HG03175 (cell line): ENCODE measurements around the gene RNF13.
"Not testable (repeated sequence)": the region's sequence is repeated elsewhere in the genome, so short reads cannot be mapped to it uniquely, and the experiment has no call there.

ENCODE experiments used
- ATAC-seq: cut with Tn5 transposase; IDR thresholded peaks from one replicate; pipeline ENCODE4 v1.9.1; 2021; ENCODE audit warnings: mild to moderate bottlenecking, moderate library complexity; ENCODE audit not compliant: unreplicated experiment

The RNF13 gene

DNA sequence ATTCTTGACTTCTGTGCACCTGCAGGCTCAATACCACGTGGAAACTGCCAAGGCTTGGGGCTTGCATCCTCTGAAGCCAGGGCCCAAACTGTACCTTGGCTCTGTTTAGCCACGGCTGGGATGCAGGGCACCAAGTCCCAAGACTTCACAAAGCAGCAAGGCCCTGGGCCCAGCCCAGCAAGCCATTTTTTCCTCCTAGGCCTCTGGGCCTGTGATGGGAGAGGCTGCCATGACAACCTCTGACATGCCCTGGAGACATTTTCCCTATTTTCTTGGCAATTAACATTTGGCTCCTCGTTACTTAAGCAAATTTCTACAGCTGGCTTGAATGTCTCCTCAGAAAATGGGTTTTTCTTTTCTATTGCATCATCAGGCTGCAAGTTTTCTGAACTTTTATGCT is 25.5 kb downstream of the RNF13 start:
- not testable (repeated sequence) for ATAC-seq

DNA sequence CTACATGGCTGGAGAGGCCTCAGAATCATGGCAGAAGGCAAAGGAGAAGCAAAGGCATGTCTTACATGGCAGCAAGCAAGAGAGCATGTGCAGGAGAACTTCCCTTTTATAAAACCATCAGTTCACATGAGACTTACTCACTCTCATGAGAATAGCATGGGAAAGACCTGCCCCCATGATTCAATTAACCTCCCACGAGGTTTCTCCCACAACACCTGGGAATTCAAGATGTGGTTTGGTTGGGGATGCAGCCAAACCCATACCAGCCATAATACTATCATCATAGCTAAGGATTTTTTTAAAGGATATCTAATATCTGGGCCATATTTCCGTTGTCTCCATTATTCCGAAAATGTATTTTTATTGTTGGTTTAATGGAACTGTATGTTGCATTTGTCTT is 26.5 kb downstream of the RNF13 start:
- not testable (repeated sequence) for ATAC-seq

DNA sequence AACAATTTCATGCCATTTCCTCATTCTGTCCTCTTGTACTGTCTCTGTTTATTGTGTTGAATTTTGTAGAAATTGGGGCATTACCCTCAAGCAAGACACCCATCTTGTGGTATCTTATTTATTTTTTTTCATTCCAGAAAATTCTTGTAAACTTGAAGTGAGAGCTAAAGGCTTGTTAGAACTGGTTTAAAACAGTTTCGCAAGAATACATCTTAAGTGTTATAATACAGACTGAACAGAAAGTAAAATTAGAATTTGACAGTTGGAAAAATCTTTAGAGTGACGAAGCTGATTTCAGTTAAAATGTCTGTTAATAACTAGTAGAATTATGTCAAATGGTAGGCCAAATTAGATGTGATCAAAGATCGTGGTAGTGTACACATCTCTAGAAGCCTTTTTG is 26.9 kb downstream of the RNF13 start:
- ATAC-seq, result no peak

DNA sequence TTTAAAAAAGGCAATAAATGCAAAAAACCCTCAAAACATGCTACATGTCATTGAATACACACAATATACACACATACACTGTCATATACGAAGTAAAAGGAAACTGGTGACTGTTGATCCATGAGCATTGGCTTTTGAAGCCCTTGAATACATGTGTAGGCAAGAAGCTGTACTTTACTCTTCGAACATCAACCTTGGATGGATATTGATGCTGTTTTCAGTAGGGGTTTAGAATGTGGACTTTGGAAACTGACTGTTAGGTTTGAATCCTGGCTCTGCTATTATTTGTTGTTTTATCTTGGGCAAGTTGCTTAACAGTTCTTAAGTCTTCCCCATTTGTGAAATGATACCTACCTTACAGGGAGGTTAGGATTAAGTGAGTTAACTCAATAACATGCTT is 30.5 kb downstream of the RNF13 start:
- no peak for ATAC-seq

DNA sequence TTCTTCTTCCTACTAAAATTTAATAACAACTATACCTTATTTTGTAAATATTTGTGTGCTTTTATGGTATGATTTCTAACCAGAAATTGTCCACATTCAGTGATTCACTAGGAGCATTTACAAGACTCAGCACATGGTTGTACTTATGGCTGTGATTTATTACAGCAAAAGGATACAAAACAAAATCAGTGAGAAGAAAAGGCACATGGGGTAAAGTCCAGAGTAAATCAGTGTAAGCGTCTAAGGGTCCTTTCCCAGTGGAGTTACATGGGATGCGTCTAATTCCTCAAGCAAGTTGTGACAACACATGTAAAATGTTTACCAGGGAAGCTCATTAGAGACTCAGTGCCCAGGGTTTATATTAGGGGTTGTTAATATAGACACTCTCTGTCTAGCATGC is 31.1 kb downstream of the RNF13 start:
- ATAC-seq, result no peak

DNA sequence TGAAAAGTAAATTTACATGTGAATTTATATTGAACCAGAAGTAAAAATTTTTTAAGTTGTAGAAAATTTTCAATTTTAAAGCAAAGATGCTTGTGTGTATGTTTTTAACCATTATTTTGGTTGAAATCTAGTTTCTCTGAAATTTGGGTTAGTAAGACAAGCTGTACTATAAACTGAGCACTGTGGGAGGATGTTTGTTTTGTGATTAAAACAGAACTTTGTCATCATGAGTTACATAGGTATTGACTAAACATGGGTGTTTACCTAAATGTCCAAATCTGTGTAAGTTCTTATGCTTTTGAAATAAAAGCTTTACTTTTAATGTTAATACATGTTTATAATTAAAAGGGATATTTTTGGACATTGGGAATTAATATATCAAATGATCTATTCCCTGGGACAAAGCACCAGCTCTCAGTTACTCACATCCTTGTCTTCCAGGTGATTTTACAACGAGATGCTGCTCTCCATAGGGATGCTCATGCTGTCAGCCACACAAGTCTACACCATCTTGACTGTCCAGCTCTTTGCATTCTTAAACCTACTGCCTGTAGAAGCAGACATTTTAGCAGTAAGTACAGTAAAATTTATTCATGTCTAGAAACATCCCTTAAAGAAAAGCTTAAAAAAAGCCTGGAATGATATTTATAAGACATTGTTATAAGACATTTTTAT is 32.7 kb downstream of the RNF13 start:
- no peak for ATAC-seq

DNA sequence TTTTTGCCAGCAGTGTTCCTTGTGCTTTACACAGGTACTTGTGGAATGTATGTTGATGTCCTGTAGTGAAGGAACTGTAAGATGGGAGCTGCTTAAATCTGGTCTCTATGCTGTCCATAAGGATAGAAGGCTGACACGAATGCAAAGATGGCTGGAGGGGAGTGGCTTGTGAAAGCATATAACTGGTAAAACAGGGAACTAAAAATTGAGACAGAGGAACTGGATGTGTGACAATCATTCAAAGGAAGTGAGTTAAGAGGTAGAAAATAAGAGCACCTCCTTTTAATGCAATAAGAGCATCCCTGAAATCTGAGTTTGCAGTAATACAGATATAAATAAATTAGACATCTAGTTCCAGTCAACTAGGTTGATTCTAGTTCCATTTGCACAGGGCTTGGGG is 35.2 kb downstream of the RNF13 start:
- ATAC-seq, result no peak

DNA sequence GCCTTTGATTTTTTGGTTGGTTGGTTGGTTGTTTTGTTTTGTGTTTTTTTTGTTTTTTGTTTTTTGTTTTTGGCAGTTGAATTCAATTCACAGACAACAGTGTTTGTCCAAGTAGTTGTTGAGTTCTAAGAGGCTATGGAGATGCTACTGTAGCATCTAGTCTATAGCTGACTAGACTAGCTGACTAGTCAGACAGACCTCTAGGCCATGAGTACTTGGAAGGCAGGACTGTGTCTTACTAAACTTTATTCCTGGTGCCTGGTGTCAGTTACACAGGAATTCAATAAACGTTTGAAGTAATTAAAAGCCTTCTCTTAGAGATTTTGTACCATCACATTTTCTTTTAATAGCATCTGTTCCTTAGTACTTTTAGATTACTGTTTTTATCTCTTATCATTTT is 35.7 kb downstream of the RNF13 start:
- ATAC-seq, result no peak

DNA sequence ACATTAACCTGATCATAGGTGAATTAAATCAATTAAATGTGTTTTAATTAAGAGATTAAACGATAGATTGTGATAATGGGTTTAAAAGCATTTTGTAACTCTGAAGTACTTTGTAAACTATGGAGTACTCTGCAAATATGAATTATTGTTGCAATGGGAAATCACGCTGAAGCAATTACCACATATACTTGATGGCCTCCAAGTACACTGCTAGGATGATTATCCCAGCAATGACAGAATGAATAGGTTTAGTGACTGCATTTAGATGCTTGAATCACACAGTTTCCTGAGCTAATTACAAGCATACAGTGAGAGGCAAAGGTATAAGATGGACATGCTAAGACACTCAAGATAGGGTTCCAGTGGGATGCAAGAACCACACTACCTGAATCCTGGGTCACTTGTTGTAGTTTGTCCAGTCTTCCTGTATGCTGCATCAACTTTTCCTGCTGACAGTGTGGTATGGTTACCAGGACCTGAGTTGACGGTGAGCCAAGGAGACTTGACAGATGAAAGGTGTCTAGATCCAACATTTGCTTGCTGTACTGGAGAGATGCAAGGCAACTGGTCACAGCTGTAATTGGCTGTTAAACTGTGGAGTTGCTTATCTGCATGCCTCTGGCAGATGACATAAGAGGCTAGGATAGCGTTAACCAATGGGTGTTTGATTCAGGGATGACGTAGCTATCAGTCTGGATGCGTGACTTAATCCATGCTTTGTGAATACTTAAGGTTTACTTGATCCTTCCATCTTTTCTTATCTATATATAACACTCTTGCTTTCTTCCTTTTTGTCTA is 38.0 kb downstream of the RNF13 start:
- no peak for ATAC-seq

DNA sequence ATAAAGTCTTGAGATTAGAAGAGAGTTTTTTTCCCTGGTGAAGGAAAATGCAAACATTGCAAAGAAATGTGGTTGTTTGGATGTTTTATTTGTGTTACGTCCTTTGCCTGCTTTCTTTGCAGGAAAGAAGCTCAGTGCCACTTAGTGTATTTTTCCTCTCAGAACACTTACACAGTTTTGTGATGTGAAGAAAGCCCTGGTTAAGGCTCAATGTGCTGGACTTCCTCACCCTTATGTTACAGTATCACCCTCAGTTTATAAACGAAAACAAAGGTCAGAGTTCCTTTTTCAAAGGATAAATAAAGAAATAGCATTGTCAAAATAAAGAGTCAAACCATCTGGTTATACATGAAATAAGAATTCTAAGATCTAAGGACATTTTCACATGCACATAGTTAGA is 45.9 kb downstream of the RNF13 start:
- no peak for ATAC-seq

DNA sequence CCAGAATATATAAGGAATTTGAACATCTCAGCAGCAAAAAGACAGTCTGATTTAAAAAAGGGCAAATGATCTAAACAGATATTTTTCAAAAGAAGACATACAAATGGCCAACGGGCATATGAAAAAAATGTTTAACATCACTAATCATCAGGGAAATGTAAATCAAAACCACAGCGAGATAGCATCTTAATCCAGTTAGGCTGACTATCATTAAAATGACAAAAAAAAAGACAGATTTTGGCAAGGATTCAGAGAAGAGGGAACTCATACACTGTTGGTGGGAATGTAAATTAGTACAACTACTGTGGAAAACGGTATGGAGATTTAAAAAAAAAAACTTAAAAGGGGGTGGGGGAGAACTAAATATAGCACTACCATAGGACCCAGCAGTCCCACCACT is 47.9 kb downstream of the RNF13 start:
- no peak for ATAC-seq

DNA sequence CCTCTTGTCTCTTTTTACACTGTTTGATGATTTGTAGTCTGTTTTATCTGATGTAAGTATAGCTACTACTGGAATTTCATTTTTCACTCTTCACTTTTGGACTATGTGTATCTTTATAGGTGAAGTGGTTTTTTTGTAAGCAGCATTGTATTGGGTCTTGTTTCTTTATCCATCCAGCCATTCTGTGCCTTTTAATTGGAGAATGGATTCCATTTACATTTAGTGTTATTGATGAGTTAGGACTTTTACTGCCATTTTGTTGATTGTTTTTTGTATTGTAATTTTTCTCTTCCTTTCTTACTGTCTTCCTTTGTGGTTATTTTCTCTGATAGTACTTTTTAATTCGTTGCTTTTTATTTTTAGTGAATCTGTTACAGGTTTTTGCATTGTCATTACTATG is 54.5 kb downstream of the RNF13 start:
- no peak for ATAC-seq

DNA sequence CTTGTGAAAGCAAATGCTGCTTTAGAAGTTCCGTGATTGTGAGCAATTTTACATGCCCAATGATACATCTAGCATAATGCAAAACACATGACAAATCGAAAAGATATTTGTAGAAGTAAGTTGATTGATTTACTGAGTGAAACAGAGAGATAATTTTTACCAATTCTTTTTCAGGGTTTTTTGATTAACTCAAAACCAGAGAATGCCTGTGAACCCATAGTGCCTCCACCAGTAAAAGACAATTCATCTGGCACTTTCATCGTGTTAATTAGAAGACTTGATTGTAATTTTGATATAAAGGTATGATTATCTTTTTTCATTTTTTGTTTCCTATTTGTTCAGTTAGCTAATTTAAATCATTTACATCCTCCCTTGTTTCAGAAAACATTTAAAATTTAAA is 58.8 kb downstream of the RNF13 start:
- no peak for ATAC-seq

DNA sequence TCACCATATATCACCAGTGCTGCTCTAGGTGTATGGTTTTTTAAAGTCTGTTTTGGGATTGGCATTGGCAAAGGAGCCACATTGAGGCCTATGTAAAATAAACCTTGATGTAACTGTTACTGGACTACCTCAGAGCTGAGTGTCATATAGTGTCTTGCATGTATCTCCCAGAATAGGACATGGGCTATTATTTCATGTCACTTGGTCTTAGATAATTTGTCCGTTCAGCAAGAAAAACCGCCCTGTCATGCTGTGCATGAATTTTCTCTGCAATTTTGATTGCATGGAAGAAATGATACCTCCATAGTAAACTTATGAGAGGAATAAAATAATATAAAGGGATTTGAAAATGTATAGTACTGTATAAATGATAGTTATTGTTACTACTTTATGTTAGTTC is 59.6 kb downstream of the RNF13 start:
- no peak for ATAC-seq

DNA sequence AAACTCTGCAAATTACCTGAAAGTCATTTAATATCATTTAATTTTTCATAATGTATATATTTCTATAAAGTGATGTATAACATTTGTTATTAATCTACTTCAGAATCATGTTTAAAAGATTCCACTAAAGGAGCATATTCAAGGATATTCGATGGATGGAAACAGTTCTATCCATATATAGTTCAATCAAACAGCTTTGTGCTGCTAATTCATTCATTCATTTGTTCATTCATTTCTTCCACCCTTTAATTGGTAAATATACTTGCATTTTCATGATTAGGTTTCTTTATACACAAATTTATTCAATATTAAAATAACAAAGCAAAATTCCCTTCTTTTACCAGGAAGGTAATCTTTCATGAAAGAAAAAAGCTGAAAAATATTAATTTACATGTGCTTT is 64.7 kb downstream of the RNF13 start:
- ATAC-seq, result no peak

DNA sequence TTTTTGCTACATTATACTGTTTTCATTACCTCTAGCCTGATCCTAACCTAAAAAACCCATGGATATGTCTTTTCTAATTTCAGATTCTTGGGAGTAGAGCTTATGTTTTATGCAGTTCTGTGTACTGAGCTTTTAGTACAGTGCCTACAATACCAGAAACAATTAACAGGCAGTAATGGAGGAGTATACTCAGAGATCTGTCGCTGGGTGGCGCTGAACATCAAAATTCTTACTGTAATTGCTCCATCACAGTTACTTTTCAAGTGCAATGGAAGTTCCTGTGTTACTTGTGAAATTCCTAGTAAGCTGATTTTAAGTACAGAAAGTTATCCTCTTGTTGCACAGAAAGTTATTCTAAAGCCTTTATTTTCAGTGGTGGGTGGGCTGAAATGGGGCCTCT is 66.9 kb downstream of the RNF13 start:
- no peak for ATAC-seq

DNA sequence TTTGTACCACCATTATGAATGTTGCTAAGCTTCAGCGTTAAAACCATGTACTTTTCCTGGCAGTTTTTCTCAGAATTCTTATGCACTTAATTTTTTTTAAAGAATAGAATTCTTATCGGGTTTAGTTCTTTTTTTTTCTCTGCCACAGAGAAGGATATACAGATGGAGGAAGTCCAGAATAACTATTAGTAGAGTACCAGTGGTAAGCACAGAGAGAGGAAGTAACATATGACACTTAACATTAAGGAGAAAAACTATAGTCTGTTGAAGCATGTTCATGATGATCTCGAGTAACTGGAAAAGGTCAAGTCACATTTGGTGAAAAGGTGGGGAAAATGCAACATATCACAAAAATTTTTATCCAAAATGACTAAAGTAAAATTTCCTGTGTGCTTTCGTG is 68.9 kb downstream of the RNF13 start:
- no peak for ATAC-seq

DNA sequence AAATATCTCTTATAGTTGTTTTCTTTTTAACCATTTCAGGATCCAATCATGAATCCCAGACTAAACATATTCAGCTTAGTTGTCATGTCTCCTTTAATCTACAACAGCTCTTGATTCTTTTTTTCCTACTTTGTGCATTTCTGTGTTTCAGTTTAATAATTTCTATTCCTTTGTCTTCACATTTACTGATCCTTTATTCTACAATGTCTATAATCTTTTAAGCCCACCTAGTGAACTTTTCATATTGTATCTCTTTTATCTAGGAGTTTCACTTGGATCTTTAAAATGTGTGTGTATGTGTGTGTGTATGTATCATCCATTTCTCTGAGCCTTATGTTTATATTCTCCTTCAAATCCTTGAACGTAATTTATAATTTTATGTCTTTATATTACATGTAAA is 70.1 kb downstream of the RNF13 start:
- no peak for ATAC-seq

DNA sequence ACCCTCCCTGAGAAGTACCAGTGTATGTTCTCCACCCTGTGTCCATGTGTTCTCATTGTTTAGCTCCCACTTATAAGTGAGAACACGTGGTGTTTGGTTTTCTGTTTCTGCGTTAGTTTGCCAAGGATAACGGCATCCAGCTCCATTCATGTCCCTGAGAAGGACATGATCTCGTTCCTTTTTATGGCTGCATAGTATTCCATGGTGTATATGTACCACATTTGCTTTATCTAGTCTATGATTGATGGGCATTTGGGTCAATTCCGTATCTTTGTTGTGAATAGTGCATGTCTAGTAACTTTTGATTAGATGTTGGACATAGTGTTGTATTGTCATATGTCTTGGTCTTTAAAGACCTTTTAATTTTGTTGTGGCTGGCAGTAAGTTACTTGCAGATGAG is 70.8 kb downstream of the RNF13 start:
- not testable (repeated sequence) for ATAC-seq

DNA sequence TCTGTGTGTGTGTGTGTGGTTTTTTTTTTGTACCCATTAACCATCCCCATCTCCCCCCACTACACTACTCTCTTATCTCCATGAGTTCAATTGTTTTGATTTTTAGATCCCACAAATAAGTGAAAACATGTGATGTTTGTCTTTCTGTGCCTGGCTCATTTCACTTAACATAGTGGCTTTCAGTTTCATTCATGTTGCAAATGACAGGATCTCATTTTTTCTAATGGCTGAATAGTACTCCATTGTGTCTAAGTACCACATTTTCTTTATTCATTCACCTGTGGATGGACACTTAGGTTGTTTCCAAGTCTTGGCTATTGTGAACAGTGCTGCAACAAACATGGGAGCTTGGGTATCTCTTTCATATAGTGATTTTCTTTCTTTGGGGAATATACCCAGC is 71.8 kb downstream of the RNF13 start:
- ATAC-seq, result not testable (repeated sequence)

DNA sequence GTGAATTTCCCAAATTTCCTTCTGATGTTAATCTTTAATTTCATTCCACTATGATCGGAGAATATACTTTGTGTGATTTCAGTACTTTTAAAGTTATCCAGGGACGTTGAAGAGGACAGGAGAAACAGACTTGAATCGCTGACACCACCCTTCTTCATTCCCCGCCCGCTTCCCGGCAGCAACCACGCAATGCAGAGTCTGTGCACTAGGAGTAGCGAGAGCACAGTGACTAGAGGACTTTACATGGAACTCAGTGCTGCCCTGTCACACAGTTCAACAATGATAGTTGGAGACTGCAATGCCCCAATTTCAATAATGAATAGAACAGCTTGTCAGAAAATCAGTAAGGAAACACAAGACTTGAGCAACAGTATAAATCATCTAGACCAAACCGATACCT is 73.9 kb downstream of the RNF13 start:
- ATAC-seq, result no peak

DNA sequence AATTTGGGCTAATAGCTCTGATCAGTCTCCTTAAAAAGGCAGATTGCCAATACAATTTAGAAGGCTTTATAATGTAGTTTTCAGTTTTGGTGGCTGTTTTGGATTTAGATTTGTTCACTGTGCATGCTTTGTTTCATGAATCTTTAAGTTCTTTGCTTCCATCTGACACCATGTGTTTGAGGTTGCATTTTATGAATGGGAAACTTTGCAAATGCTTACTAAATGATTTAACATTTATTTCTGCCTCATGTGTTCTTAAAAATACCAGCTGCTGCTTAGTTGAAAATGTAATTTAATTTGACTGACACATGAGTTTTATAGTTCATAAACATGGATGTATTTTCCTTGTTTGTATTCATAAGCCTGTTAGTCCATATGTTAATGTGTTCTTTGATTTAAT is 78.6 kb downstream of the RNF13 start:
- ATAC-seq, result no peak

DNA sequence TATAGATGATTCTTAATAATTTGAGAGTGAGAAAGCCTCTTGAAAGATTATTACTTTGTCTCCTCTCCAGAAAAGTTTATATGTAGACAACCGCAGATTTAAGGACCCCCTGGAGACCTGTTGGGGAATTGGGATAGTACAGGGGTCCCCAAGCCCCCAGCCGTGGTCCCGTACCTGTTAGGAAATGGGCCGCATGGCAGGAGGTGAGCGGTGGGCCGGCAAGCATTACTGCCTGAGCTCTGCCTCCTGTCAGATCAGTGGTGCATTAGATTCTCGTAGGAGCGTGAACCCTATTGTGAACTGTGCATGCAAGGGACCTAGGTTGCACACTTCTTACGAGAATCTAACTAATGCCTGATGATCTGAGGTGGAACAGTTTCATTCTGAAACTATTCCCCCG is 79.4 kb downstream of the RNF13 start:
- ATAC-seq, result no peak
